Ishikawa (cell line): Measurements from ENCODE around the gene REN.

ENCODE experiments used
- CEBPB ChIP-seq: IDR thresholded peaks from 2 replicates; pipeline ENCODE4 v1.6.1; 2012
- CREB1 ChIP-seq: IDR thresholded peaks from 2 replicates; pipeline ENCODE4 v1.6.1; 2012; ENCODE audit warnings: low read depth
- EGR1 ChIP-seq: IDR thresholded peaks from 2 replicates; pipeline ENCODE4 v1.6.1; 2012
- EP300 ChIP-seq: IDR thresholded peaks from 2 replicates; pipeline ENCODE4 v1.6.1; 2012; ENCODE audit warnings: borderline replicate concordance
- FOXM1 ChIP-seq: IDR thresholded peaks from 2 replicates; pipeline ENCODE4 v1.6.1; 2012; ENCODE audit warnings: low read depth, borderline replicate concordance
- NFIC ChIP-seq: IDR thresholded peaks from 2 replicates; pipeline ENCODE4 v1.6.1; 2012
- RAD21 ChIP-seq: IDR thresholded peaks from 2 replicates; pipeline ENCODE4 v1.6.1; 2012; ENCODE audit warnings: low read depth
- REST ChIP-seq: IDR thresholded peaks from 2 replicates; pipeline ENCODE4 v1.6.1; 2012; ENCODE audit warnings: low read depth, mild to moderate bottlenecking
- TAF1 ChIP-seq: IDR thresholded peaks from 2 replicates; pipeline ENCODE4 v1.6.1; 2012; ENCODE audit warnings: low read depth, mild to moderate bottlenecking
- TEAD4 ChIP-seq: IDR thresholded peaks from 2 replicates; pipeline ENCODE4 v1.6.1; 2012
- YY1 ChIP-seq: IDR thresholded peaks from 2 replicates; pipeline ENCODE4 v1.6.1; 2012; ENCODE audit warnings: low read depth
- ZBTB7A ChIP-seq: IDR thresholded peaks from 2 replicates; pipeline ENCODE4 v1.6.1; 2012; ENCODE audit warnings: low read depth
- TF ChIP-seq, protein P1 (sequence below): IDR thresholded peaks from 2 replicates; pipeline ENCODE4 v1.6.1; 2012
- TF ChIP-seq, protein P2 (sequence below): IDR thresholded peaks from 2 replicates; pipeline ENCODE4 v1.6.1; 2012

DNA sequence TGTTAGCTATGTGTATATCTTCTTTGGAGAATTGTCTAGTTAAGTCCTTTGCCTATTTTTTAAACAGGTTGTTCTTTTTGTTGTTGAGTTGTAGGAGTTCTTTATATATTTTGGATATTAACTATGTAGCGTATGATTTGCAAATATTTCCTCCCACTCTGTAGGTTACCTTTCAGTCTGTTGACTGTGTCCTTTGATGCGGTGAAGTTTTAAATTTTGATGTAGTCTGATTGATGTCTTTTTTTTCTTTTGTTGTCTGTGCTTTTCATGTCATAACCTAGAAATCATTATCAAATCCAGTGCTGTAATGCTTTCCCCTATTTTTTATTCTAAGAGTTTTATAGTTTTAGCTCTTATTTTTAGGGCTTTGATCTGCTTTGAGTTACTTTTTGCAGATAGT, 38.8 kb upstream of the REN start:
- TF ChIP-seq EP300, result no peak
- TF ChIP-seq RAD21, result no peak
- TF ChIP-seq, protein P1, sequence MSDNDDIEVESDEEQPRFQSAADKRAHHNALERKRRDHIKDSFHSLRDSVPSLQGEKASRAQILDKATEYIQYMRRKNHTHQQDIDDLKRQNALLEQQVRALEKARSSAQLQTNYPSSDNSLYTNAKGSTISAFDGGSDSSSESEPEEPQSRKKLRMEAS, result no peak
- TF ChIP-seq ZBTB7A, result no peak
- TF ChIP-seq YY1, result no peak
- no peak for TF ChIP-seq CREB1
- TF ChIP-seq, protein P2, sequence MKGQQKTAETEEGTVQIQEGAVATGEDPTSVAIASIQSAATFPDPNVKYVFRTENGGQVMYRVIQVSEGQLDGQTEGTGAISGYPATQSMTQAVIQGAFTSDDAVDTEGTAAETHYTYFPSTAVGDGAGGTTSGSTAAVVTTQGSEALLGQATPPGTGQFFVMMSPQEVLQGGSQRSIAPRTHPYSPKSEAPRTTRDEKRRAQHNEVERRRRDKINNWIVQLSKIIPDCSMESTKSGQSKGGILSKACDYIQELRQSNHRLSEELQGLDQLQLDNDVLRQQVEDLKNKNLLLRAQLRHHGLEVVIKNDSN, result no peak
- no peak for TF ChIP-seq TAF1
- no peak for TF ChIP-seq REST
- no peak for TF ChIP-seq EGR1
- no peak for TF ChIP-seq NFIC
- TF ChIP-seq CEBPB, result no peak
- no peak for TF ChIP-seq TEAD4
- TF ChIP-seq FOXM1, result no peak
